ENCODE measurements around the gene B4GALNT1. TPM values are rescaled to one million over a fixed set of nuclear protein-coding genes. Genes with fewer than 3 reads are reported as not detected.

Gene B4GALNT1
- total and polyA plus RNA-seq, 10 of the 15 experiments (the other 5 are each of a cell fraction or from before 2014, with no cell fraction given) = 0.01 to 0.38 (median 0.14) TPM; not detected in 3

GRCh38 chr12:57620936-57621496 lies 12.0 kb downstream of the B4GALNT1 start:
- ChIA-PET RAD21 (ENCODE audit: unreplicated experiment) (interaction anchor here (1.1 to 2.9 kb wide), 2 partner anchors 38 to 162 kb away, joined by 4 to 28 read pairs; partner anchors contain the start of gene GLI1), SMC1A (ENCODE audit: uncharacterized antibody, unreplicated experiment) (interaction anchor here (0.9 to 1.9 kb wide), 8 partner anchors 27 to 163 kb away, joined by 3 to 7 read pairs (median 4); partner anchors contain the start of gene PIP4K2C), POLR2A (interaction anchor here (1.0 to 1.2 kb wide), 2 partner anchors 10 to 38 kb away, joined by 3 read pairs; partner anchors contain the start of gene ARHGEF25), CTCF (interaction anchor here (0.6 to 7.8 kb wide), 15 partner anchors 10 to 162 kb away, joined by 3 to 119 read pairs (median 5); partner anchors contain the start of genes ARHGEF25 and PIP4K2C)
- 0 out of 2 replicates have a peak overlapping the region, but pooled peaks have one; percentile 39 for H2AFZ ChIP-seq (ENCODE audit: control insufficient read depth, low read depth, low read length)
- 0 out of 2 replicates have a peak overlapping the region, but pooled peaks have one; percentile 16 for H3K4me3 ChIP-seq
- BruUV-seq (replicated peaks) = no TSS peak
- intact Hi-C loops (cut with micrococcal nuclease; ENCODE audit: unreplicated experiment) (loop anchor here (1.0 to 5.0 kb wide), 2 partner anchors 38 to 164 kb away; partner anchors contain the start of genes GLI1 and INHBE), in situ Hi-C loops (cut with MboI) (no loop called here)
- WGBS (ENCODE audit: insufficient coverage, insufficient replicate concordance, low lambda C conversion rate, missing lambda C conversion rate) = 10% methylated on average over 37 of the region's 42 CpGs
- H4K20me1 ChIP-seq (ENCODE audit: control insufficient read depth, insufficient read depth) = no peaks in the 10 kb centered on the region
- H3K9ac ChIP-seq (ENCODE audit: control insufficient read depth, insufficient read depth, low read length) = no peak overlapping the region
- H3K27me3 ChIP-seq (replicated peaks in 1 of 2; ENCODE audit: control insufficient read depth in 2 of 2, insufficient read depth in 2 of 2, low read length in 1 of 2) = peaks cover 25 to 26% of the 10 kb centered on the region in 2 experiments; a peak in 3 of 4 replicates
- H3K27ac ChIP-seq (ENCODE audit: control insufficient read depth, insufficient read depth) = no peak overlapping the region
- no peaks in the 10 kb centered on the region for H3K9me3 ChIP-seq (replicated peaks; ENCODE audit: control insufficient read depth, insufficient read depth, low read length)
- no peak for FAIRE-seq
- ATAC-seq = peak; percentile 32
- H3K4me2 ChIP-seq (ENCODE audit: control insufficient read depth, insufficient read depth) = peak overlapping the region; percentile 80
- peaks cover 6% of the 10 kb centered on the region for H3K4me1 ChIP-seq (ENCODE audit: control insufficient read depth, insufficient read depth, low read length)
- DNase-seq (ENCODE audit: low read depth, low spot score) = no peak
- no peak for TF ChIP-seq NFIC (IDR thresholded peaks at IDR 0.05; ENCODE audit: low read depth, low read length)
- no peak for TF ChIP-seq HCFC1 (IDR thresholded peaks at IDR 0.05; ENCODE audit: low read length)
- TF ChIP-seq BHLHE40 (IDR thresholded peaks at IDR 0.05; ENCODE audit: borderline replicate concordance in 1 of 2, low read depth in 2 of 2, low read length in 1 of 2) = peak; percentile 47 to 72; a peak in 3 of 4 replicates
- no peaks in the 10 kb centered on the region for H3K36me3 ChIP-seq (ENCODE audit: control insufficient read depth in 2 of 2, insufficient read depth in 2 of 2, low read length in 1 of 2)
- no peaks in the 10 kb centered on the region for H3K79me2 ChIP-seq (ENCODE audit: control insufficient read depth, insufficient read depth, low read length)
